ENCODE measurements around the gene AAMP. TPM values are rescaled to one million over a fixed set of nuclear protein-coding genes. Genes with fewer than 3 reads are reported as not detected.

The AAMP gene
- polyA plus RNA-seq, 1 experiment: 51.6 TPM

DNA sequence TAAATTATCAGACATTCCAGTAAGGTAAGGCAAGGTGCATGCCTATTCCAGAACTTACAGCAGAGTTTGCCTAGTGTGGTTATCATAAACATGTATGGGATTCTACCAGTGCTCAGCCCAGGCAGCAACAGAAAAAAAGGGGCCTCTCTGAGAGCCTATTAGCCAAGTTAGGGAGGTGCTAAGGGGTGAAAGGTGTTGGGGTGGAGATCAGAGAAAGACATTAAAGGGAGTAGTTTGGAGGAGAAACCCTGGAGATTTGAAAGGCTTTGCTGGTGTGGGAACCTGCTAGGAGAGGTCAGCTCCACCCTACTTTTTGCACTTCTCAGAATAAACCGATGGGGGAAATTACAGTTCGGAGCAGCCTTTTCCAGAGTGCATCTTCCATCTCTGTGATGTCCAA lies 50.0 kb downstream of the AAMP start:
- ChIA-PET CTCF (interaction anchor here (0.7 to 1.5 kb wide), 3 partner anchors 9 to 11 kb away, joined by 3 to 4 read pairs (median 4); no protein-coding TSS in a partner anchor), POLR2A (interaction anchor here (0.7 to 0.9 kb wide), 2 partner anchors 9 to 40 kb away, joined by 3 to 4 read pairs; no protein-coding TSS in a partner anchor)
- Histone ChIP-seq H3K9me3 (ENCODE audit: control insufficient read depth, insufficient read depth, low read length) (peaks cover 6% of the 10 kb centered on the region; the same call in 1 of the 2 replicates), H3K27me3 (ENCODE audit: control insufficient read depth, insufficient read depth, low read length) (no peaks in the 10 kb centered on the region), H3K27ac (ENCODE audit: low read depth, low read length) (no peak overlapping the region), H3K4me3 (ENCODE audit: low read depth, low read length) (peak overlapping the region; percentile 41)
- DNase-seq (ENCODE audit: low read depth, low spot score): no peak
- TF ChIP-seq, protein P1, sequence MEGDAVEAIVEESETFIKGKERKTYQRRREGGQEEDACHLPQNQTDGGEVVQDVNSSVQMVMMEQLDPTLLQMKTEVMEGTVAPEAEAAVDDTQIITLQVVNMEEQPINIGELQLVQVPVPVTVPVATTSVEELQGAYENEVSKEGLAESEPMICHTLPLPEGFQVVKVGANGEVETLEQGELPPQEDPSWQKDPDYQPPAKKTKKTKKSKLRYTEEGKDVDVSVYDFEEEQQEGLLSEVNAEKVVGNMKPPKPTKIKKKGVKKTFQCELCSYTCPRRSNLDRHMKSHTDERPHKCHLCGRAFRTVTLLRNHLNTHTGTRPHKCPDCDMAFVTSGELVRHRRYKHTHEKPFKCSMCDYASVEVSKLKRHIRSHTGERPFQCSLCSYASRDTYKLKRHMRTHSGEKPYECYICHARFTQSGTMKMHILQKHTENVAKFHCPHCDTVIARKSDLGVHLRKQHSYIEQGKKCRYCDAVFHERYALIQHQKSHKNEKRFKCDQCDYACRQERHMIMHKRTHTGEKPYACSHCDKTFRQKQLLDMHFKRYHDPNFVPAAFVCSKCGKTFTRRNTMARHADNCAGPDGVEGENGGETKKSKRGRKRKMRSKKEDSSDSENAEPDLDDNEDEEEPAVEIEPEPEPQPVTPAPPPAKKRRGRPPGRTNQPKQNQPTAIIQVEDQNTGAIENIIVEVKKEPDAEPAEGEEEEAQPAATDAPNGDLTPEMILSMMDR (IDR thresholded peaks at IDR 0.05; ENCODE audit: low read depth, low read length): no peak

DNA sequence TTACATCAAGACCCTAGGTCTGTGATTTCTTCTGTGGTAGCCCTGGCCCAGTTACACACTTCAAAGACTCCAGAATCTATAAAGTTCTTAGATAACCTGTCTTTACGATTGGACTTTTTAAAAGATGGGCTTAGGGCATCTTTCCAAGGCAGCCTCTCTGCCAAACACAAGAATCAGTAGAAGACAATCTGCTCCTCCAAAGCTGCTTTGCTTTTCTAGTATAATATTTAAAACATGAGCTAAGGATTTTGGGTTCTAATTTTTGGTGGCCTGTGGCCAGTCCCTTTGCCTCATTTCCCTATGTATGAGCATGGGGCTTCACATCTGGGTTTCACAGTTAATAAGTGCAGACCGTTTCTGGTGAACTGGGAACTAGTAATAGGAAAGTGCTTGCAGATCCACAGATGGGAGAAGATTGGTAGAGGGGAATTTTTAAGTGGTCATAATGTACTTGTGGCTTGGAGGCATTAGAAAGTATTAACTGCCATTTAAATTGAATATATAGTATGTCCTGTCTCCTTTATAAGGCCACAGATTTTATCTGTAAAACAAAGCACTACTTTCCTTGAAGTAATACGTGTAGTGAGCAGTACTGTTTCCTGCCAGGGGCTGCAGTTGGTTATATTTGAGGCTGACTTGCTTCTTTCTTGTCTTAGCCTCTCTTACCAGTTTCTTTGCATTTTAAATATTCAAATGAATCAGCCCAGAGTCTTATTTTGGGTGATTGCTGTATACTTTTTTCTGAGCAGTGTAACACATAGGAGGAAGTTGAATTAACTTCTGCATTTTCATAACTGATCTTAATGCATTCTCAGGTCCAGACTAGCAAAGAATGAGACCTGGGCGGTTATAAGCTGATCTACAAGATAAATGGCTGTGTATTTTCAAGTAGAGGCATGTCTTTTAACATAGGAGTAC lies 51.4 kb downstream of the AAMP start:
- CTCF ChIA-PET: interaction anchor here (1.0 to 1.2 kb wide), 2 partner anchors 11 to 13 kb away, joined by 3 to 4 read pairs; no protein-coding TSS in a partner anchor
- POLR2A ChIA-PET: interaction anchor here (0.5 kb wide), 1 partner anchor 18 kb away, joined by 3 read pairs; no protein-coding TSS in a partner anchor
- TF ChIP-seq, protein P1 (IDR thresholded peaks at IDR 0.05; ENCODE audit: low read depth, low read length): no peak
- Histone ChIP-seq H3K9me3 (ENCODE audit: control insufficient read depth, insufficient read depth, low read length) (peaks cover 6% of the 10 kb centered on the region; the same call in 1 of the 2 replicates), H3K4me3 (ENCODE audit: low read depth, low read length) (peak overlapping the region; percentile 96), H3K27ac (ENCODE audit: low read depth, low read length) (no peak overlapping the region), H3K27me3 (ENCODE audit: control insufficient read depth, insufficient read depth, low read length) (no peaks in the 10 kb centered on the region)
- DNase-seq (ENCODE audit: low read depth, low spot score): no peak

DNA sequence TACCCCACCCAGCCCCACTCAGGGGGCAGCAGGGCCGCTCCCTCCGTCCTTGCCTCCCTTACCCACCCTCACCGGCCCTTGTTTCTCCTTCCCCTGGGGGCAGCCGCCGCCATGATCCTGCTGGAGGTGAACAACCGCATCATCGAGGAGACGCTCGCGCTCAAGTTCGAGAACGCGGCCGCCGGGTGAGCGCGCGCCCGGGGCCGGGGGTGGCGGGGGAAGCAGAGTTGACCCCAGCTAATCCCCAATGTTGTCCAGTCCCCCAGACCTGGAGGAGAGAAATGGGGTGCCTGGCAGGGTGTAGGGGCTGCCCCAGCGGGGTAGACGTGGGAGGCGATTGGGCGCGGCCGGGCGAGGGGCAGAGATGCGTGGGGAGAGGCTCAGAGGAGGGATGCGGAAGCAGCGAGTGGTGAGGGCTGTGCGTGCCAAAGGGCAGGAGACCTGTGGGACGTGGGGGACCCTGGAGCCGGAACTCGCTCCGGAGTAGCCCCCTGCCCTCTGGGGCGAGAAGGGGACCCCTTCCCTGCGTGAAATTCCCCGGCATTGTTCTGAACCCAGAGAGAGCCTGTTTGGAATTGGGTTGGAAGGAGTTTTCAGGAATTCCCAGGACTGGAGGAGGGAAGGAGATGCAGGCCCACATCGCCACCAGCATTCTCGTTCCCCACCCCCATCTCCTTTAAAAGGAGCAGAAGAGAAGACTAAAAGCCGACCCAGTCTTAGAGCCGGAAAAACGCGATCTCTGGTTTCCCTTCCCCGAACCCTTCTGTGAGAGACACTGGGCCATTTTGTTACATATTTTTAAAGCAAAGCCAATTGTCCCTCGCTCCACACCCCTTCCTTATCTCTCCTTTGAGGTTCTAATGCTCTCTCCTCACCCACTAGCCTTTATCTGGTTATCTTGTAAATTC lies 52.3 kb downstream of the AAMP start:
- H3K9me3 ChIP-seq (ENCODE audit: control insufficient read depth, insufficient read depth, low read length): peaks cover 6% of the 10 kb centered on the region; the same call in 1 of the 2 replicates
- TF ChIP-seq, protein P1 (IDR thresholded peaks at IDR 0.05; ENCODE audit: low read depth, low read length): no peak
- H3K4me3 ChIP-seq (ENCODE audit: low read depth, low read length): peak overlapping the region; percentile 96
- no peaks in the 10 kb centered on the region for H3K27me3 ChIP-seq (ENCODE audit: control insufficient read depth, insufficient read depth, low read length)
- DNase-seq (ENCODE audit: low read depth, low spot score): no peak
- ChIA-PET POLR2A (no interaction called here), CTCF (interaction anchor here (1.0 kb wide), 1 partner anchor 12 kb away, joined by 3 read pairs; no protein-coding TSS in a partner anchor)
- H3K27ac ChIP-seq (ENCODE audit: low read depth, low read length): peak overlapping the region; percentile 75

DNA sequence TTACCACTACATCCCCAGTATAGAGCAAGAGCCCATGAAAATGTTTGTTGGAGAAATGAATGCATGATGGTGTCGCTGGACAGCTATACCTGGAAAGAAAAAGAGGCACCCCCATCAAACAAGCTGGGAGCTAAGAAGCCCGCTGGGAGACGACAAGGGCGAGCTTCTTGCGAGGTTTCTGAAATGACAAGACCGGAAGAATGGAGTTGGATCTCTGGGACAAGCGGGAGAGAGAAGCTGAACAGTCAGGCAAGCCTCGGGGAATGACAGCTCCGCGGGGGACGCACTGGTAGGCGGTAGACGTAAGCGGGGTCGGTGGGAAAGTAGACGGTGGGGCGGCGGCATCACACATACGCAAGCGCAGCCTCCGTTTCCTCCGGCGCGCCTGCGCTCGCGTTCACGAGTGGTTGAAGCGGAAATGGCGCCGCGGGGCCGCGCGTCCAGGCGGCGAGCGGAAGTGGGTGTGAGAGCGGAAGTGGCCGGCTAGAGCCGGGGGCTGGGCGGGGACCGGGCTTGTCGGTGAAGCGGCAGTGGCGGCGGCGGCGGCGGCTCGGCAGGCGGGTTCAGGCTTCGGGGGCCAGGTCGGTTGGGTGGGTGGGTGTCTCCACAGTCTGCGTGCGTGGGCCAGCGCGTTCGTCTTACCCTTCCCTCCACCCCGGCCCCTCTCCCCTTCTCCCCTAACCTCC lies 53.1 kb downstream of the AAMP start, which contains the start of gene ARPC2:
ARPC2 (plus strand) TSS at position 516 of the 686 bp plus-strand sequence. CDS start 282 bp downstream, outside the sequence.
- DNase-seq (ENCODE audit: low read depth, low spot score): peak; percentile 88
- ChIA-PET CTCF (no interaction called here), POLR2A (interaction anchor here (0.8 kb wide), 1 partner anchor 12 kb away, joined by 5 read pairs; no protein-coding TSS in a partner anchor)
- TF ChIP-seq, protein P1 (IDR thresholded peaks at IDR 0.05; ENCODE audit: low read depth, low read length): no peak
- H3K9me3 ChIP-seq (ENCODE audit: control insufficient read depth, insufficient read depth, low read length): peaks cover 6% of the 10 kb centered on the region; the same call in 1 of the 2 replicates
- peak within 1 kb of the TSS; percentile 93 for H3K27ac ChIP-seq (ENCODE audit: low read depth, low read length)
- H3K27me3 ChIP-seq (ENCODE audit: control insufficient read depth, insufficient read depth, low read length): no peaks in the 10 kb centered on the region
- H3K4me3 ChIP-seq (ENCODE audit: low read depth, low read length): peak within 1 kb of the TSS; percentile 96
